ENCODE measurements around the gene SLC25A52.
"Not testable (repeated sequence)": the region's sequence is repeated elsewhere in the genome, so short reads cannot be mapped to it uniquely, and the experiment has no call there.

SLC25A52 gene, protein sequence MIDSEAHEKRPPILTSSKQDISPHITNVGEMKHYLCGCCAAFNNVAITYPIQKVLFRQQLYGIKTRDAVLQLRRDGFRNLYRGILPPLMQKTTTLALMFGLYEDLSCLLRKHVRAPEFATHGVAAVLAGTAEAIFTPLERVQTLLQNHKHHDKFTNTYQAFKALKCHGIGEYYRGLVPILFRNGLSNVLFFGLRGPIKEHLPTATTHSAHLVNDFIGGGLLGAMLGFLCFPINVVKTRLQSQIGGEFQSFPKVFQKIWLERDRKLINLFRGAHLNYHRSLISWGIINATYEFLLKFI

DNA sequence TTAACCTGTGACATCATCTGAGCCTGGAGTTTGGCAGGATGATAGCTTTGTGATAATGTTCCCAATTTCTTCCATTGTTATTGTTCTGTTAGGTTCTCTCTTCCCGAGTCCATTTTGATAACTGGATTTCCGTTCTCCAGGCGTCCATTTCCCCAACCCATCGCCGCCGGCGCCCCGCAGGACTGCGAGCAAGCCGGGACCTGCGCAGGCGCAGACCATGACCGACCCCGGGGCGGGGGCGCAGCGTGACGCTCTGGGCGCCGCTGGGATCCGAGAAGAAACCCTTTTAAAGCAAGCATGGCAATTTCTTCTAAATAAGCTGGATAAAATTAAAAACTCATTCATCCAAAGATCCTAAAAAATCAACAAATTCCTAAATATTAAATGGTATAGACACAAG lies at the start of gene SLC25A52:
TSS of gene SLC25A52 (minus strand) at position 186 of the 400 bp plus-strand sequence. CDS start 219 bp downstream, outside the sequence.
- no peak for DNase-seq

DNA sequence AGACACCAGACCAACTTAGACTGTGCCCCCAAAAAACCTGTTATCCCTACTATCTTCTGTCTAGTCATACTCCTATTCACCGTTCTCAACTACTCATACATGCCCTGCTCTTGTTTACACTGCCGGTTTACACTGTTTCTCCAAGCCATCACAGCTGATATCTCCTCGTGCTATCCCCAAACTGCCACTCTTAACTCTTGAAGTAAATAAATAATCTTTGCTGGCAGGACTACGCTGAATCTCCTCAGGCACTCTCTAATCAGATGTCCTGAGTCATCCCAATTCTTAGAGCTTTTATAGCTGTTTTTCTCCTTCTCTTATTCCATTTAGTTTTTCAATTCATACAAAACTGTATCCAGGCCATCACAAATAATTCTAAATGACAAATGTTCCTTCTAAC lies 48.4 kb upstream of the SLC25A52 start:
- not testable (repeated sequence) for DNase-seq

DNA sequence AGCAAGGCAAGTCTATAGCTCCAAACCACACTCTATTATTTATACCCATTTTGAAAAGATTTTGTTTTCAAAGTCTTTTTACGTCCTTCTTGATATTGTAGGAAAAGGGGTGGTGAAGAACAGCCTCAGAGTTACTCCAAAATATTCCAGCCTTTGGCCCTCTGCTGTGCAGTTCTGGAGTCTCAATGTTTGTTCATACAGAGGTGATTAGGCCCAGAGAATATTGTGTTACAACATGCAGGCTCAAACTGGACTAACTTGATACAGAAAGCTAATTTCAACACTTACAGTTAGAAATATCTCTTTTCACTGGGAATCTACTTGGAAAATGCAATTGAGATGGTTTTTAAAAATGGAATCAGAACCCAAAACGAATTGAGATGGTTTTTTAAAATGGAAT lies 40.4 kb upstream of the SLC25A52 start:
- DNase-seq = no peak

DNA sequence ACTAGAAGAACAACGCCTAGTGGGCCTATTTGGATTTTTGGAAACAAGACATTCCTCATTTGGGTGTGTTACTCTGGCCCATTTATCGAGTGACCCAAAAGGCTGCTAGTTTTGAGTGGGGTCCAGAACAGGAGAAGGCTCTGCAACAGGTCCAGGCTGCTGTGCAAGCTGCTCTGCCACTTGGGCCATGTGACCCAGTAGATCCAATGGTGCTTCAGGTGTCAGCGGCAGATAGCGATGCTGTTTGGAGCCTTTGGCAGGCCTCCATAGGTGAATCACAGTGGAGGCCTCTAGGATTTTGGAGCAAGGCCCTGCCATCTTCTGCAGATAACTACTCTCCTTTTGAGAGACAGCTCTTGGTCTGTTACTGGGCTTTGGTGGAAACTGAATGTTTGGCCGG lies 38.6 kb upstream of the SLC25A52 start:
- not testable (repeated sequence) for DNase-seq

DNA sequence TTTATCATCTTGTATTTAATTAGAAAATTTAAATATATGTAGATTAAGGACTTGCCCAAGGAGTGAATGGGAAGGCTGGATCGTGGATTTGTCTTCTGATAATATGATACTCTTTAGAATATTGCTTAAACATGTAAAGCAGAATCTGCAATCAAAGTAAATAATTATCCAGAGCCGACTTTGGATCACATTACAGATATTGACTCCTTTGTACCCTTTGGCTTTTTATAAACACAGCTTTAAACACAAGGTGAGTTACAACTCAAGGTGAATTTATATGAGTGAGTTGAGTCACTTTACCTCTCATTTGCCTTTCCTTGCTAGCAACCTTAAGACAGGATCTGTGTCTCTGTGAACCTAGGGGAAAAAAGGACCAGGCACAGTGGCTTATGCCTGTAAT lies 37.7 kb upstream of the SLC25A52 start:
- no peak for DNase-seq

DNA sequence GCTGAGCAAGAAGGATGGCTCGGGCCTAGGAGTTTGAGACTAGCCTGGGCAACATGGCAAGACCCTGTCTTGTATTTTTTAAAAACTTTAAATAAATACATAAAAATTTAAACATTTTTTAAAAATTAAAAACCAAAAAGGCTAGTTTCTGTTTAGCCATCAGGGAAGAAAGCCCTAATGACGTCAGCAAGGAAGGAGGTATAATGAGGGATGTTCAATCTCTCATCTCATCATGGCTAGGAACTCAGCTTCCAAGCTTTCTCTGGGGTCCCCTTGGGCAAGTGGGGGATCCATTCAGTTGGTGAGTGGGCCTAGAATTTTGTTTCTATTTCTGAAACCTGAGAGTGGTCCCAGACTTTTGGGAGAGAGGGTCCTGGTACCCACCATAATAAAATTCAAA lies 35.1 kb upstream of the SLC25A52 start:
- DNase-seq = no peak

DNA sequence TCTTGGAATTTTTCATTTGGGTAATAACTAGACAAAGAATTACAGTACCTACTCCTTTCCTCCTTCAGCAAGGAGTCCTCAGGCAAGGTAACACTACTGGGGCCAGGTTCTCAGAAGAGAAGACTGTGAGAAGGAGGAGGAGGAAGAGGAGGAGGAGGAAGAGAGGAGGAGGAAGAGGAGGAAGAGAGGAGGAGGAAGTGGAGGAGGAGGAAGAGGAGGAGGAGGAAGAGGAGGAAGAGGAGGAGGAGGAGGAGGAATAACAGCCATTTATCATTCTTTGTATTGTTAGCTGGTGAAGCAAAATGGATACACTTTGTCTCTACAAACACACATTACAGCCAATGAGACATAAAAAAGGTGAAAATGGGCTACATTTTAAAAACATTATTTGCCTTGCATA lies 32.9 kb upstream of the SLC25A52 start:
- DNase-seq = no peak

DNA sequence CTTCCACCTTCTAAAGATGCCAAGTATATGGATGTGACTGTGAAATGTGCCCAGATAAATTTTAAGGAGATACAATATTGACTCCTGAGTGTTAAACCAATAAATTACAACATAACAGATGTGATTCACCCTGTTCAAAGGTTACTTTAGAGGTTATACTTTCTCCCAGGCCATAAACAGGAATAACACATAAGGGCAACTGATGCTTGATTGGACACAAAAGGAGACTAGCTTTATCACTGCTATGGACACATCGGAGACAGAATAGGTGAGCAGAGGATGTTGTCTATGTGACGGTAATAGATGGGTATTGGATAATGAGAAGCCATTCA lies 31.9 kb upstream of the SLC25A52 start:
- no peak for DNase-seq

DNA sequence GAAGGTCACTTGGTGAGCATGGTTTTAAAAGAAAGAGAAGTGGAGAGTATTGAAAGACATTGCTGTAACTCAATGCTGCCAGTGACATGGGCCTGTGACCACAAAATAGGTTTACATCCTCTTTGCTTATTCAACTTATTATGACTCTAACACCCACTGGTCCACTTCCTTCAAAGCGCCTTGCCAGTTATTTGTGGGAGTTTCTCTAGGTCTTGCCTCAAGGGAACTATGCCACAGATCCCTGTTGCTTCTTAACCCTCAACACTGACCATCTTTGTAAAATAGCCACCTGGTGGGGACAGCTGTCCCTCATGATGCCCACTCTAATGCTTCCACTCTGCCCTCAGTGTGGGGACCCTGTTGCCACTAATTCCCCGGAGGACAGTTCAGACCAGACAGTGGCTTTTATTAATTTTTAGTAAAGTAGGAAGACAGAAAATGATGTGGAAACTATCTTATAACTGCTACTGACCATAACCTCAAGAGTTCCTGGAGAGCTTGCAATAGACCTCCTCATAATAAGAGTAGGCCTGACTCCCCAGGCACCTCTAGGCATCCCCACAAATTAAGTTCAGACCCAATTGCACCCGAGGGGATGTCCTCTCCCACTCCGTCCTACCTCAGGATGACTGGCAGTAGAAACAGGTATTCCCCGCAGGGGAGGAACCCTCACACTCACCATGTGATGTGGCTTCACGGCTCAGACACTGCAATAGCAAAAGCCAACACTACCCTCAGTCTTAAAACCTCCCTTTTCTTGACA lies 31.3 kb upstream of the SLC25A52 start:
- no peak for DNase-seq

DNA sequence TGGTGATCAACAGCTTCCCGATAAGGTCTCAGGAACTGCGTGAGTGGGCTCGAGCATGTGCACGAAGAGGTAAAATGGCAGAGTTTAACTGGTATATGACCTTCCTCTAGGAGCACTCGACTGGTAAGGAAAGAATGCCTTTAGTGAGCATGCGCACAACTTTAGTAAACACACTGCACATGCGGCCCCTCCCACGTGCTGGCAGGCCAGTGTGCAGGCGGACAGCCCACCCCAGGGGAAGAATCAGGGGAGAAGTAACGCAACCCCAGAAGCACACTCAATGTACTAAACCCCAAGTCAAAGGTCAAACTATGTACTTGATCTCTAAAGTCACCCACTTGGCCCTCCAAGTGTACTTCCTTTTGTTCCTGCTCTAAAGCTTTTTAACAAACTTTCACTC lies 28.7 kb upstream of the SLC25A52 start:
- no peak for DNase-seq

DNA sequence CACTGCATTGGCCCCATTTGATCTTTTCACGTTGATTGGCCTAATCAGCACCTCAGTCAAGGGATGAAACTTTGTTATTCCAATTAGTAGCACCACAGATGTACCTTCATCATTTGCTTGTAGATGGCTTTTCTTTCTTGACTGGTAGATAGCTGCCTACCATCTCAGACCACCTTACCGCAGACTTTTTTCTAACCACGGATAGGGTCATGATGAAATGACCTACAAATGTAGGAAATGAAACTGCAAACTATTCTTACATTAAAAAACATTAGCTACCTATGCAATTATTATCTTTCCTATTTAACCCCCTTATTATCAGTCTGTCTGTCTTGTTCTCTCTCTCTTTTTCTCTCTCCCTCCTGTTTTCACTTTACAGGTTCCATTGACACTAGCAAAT lies 22.4 kb upstream of the SLC25A52 start:
- no peak for DNase-seq

DNA sequence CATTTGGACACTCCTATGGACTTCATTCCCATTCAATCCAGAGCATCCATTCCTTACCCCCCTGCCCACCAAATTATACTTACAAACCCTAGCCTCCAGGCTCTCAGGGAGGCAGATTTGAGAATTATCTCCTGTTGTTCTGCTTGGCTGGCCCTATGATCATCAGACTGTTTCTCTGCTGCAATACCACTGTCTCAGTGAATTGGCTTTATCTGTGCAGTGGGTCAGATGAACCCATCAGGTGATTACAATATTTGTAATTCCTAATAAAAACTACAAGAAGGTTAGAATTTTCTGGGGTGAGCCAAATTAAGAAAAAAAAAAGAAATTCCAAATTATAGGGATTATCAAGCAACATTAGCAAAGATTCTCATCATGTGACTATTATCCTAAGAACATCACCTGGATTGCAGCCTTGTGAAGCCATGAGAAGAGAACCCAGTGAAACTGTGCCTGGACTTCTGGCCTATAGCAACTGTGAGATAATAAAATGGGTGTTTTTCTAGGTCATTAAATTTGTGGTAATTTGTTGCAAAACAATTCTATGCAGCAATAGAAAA lies 17.8 kb upstream of the SLC25A52 start:
- DNase-seq = no peak

DNA sequence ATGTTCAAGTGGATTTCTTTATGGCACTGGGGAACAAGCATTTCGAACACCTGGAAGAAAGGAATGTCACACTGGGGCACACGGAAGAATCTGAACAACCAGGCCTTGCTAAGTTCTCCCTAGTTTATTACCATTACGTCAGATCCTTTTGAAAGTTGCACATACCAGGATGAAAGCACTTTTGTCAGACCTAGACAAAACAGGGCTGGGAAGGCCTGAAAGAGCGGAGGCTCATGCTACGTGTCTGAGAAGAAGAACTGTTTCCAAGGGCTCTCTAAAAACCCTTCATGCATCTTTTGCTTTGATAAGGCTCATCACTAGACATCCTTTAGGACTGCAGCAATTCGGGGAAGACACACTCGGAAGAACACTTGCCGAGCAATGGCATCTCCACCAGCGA lies 15.4 kb upstream of the SLC25A52 start:
- DNase-seq = no peak

DNA sequence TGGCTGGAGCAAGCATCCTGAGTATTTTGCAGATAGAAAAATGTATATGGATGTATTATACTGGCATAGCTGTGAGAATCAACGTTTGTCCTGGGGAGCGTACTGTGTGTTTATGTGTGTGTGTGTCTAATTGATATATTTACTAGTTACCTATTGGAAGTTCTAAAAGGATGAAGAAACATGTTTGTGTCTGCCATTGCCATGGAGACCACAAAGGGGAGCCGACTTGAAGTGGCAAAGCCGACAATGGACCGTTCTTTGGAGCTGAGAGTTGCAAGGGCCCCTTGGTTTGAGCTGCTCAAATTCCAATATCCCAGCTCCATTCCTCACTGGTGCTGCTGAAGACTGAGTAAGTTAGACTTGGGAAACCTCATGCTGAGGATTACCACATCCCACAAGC lies 14.3 kb upstream of the SLC25A52 start:
- DNase-seq = no peak

DNA sequence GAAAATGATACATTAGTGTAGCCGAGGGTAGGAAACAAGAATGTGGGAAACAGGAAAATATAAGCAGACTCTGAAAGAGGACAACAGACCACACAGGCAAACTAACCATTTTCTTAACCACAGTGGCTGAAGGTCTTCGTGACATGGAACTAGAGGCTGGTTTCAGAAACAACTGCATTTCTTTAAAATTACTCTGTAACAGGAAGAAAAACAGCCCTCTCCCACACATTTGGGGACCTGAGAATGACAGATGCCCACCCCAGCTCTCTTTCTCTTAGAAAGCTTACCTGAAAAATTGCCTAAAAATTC lies 13.8 kb upstream of the SLC25A52 start:
- no peak for DNase-seq

DNA sequence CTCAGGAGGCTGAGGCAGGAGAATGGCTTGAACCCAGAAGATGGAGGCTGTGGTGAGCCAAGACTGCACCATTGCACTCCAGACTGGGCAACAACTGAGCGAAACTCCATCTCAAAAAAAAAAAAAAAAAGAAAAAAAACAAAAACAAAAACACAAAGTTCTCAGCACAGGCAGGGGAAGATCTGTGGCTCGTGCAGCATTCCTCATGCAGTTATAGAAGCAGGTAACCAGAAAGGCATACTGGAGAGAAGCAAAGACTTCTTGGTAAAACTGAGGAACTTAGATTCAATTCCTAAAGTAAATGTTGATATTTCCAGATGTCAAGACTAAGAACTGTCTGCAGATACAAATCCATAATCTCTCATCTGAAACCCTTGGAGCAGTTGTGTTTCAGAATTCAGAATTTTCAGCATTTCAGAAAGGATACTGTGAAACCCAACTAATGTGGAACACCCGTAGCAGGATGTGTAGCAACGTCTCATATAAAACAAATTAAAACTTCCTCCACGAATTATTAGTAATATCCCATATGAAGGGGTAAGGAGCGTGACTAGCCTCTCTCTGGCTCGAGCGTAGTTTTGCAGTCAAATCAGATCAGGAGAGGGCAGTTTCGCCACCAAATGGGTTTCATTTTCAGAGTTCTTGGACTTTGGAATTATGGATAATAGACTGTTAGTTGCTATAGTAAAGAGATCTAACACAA lies 13.2 kb upstream of the SLC25A52 start:
- DNase-seq = no peak

DNA sequence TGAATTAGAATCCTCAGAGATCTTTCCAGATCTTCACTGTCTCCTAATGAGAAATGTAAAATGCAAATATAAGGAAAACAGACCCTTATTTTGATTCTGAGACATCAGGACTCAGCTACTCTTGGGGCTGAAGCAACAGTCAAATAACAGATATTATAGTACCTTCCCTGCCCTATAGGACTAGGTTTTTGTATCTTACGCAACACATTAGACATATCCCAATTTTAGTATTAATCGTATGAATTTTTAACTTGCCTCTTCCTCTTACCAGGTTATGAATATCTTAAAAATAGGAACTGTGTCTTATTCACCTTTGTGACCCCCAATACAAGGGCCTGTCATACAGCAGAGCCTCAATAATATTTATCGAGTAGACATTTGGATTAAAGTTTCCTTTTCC lies 12.0 kb upstream of the SLC25A52 start:
- no peak for DNase-seq

DNA sequence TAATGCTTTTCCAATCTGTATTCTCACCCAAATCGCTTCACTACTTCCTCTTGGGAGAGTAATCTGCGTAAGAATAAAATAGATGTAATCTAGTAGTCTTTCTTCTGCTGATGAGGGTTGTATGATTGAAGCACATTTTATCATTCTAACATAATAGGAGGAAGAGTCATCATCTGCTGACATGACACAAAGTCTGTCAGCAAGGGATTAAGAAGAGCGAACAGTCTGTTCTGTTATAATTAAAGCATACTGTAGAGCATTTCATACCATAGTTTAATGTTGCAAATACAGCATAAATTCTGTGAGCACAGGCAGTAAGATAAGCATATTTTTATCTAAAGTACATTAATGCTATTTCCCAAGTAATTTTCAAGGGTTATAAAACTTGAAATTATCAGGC lies 10.4 kb downstream of the SLC25A52 start:
- DNase-seq = no peak

DNA sequence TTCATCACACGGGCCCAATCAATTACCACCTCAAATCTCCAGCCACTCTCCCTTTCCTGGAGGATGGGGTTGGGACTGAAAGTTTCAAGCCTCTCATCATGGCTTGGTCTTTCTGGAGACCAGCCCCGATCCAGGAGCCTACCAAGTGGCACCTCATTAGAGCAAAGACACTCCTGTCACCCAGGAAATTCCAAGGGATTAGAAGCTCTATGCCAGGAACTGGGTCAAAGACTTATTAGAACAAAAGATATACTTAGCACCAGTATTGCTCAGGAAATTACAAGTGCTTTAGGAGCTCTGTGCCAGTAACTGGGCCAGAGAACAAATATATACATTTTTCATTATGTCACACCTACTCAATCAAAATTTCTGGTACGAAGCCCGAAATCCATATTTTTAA lies 14.3 kb downstream of the SLC25A52 start:
- no peak for DNase-seq

DNA sequence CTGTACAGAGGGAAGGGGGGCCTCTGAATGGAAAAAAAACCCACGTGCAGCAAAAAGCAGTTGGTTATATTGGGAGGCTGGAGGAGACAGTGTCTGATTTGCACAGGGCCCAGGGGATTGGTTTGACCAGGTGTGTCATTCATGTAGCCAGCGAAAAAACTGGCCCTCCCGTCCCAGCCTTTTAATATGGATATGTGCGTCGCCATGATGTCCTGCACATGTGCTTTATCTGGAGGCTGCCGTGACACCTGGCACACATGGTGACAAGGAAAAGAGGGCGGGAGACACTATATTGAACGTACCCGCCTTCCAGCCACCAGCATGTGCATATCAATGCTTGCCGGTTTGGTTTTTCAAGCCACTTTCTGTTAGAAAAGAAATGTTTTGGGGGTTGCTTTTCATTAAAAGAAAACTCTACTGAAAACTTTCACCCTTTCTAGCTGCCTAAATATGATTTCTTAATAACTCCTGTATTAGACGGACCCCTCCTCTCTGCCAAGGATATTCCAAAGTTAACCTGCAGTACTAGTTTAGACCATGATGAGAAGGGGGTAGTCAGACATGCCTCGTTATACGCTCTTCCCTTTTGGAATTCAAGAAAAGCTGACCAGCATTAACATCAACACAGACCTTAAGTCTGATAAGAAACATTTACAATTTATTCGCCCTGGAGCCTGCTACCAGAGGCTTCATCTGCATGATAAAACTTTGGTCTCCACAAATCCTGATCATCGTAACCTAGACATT lies 16.2 kb downstream of the SLC25A52 start:
- DNase-seq = no peak

DNA sequence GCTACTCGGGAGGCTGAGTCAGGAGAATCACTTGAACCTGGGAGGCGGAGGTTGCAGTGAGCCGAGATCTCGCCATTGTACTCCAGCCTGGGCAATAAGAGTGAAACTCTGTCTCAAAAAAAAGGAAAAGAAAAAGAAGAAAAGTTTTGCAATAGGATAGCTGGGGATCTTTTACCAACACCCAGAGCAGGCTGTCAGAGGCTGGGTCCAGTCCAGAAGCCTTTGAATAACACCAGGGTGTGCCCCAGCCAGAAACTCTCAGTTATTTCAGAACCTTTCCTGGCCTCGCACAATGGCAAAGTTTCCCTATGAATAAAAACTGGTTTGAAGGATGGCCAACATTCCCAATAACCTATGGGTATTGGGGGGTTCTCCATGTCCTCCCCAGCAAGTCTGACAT lies 17.1 kb downstream of the SLC25A52 start:
- not testable (repeated sequence) for DNase-seq

DNA sequence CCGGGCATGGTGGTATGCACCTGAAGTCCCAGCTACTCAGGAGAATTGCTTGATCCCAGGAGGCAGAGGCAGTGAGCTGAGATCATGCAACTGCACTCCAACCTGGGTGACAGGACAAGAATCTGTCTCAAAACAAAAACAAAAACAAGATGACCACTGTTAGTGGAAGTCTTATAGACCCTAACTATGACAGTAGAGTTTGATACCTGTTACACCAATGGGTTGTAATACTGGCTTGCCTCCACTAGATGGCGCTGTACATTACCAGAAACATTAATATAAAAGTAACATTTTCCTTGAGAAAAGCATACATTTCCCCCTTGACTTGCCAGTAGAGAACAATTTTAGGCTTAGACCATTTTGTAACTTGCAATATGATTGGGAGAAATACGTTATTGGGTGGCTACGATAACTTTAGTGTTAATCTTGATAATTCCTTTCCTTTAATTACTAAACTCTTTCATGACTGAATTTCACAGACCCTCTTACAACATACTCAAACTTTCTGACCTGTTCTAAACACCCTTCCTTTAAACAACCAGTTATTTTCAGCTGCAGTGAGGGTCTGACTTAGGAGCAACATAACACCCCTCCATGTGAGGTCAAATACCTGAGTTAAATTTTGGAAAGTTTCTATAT lies 19.5 kb downstream of the SLC25A52 start:
- peak; percentile 63 for DNase-seq

DNA sequence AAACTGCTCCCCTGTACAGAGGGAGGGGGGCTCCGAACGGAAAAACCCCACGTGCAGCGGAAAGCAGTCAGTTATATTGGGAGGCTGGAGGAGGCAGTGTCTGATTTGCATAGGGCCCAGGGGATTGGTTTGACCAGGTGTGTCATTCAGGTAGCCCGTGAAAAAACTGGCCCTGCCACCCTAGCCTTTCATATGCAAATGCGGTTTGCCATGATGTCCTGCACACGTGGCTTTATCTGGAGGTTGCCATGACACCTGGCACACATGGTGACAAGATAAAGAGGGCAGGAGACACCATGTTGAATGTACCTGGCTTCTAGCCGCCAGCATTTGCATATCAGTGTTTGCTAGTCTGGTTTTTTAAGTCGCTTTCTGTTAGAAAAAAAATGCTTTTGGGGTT lies 20.5 kb downstream of the SLC25A52 start:
- no peak for DNase-seq
